Colonic mucosa (tissue), 4 donors: ENCODE results near the gene RILP. TPM values are rescaled to one million over a fixed set of nuclear protein-coding genes. Genes with fewer than 3 reads are reported as not detected.
"Not testable (repeated sequence)": the region's sequence is repeated elsewhere in the genome, so short reads cannot be mapped to it uniquely, and the experiment has no call there.

Source experiments
- DNase-seq: peaks from one replicate; pipeline ENCODE4 v3.0.0-alpha.2; 2020
- H3K27ac ChIP-seq: fragments of 200-600 bp; one replicate; pipeline ENCODE4 v1.8.0; 2021
- H3K27me3 ChIP-seq: fragments of 200-600 bp; one replicate; pipeline ENCODE4 v1.8.0; 2021
- H3K36me3 ChIP-seq: fragments of 200-600 bp; one replicate; pipeline ENCODE4 v1.8.0; 2021
- H3K4me1 ChIP-seq: fragments of 200-600 bp; one replicate; pipeline ENCODE4 v1.8.0; 2021; ENCODE audit warnings: mild to moderate bottlenecking
- H3K4me3 ChIP-seq: fragments of 200-600 bp; one replicate; pipeline ENCODE4 v1.8.0; 2021
- H3K9ac ChIP-seq, 2 donors: one replicate each; pipeline ENCODE4 v1.7.0; 2013; ENCODE audit warnings: control low read depth in 2 of 2, low read depth in 2 of 2, low read length in 2 of 2
- H3K9me3 ChIP-seq: fragments of 200-600 bp; one replicate; pipeline ENCODE4 v1.8.0; 2021
- intact Hi-C: fragments of 100-400 bp; cut with DNase I; formaldehyde crosslinking; loops from one replicate; pipeline ENCODE4 v1.14.1; 2022
- total RNA-seq, 2 donors: library from RNA; stranded (reverse); fragmentation: NEBNext Ultra II Directional in 1 of 2; extraction: Animal tissue kit (Norgen Biotek cat#: 25700) in 1 of 2; gene quantifications; one replicate each; pipeline ENCODE4 v1.2.1, GENCODE V29; 2021
- TF ChIP-seq, protein P1 (sequence below): fragments of 200-600 bp; IDR thresholded peaks from one replicate; pipeline ENCODE4 v1.8.0; 2022; ENCODE audit warnings: antibody characterized with exemption, mild to moderate bottlenecking
- donor health status: healthy.
- donor health status: DM: no; HTN: no; CAD: no.
- donor health status: DM: no; HTN: no; CAD: no.

RILP gene, protein sequence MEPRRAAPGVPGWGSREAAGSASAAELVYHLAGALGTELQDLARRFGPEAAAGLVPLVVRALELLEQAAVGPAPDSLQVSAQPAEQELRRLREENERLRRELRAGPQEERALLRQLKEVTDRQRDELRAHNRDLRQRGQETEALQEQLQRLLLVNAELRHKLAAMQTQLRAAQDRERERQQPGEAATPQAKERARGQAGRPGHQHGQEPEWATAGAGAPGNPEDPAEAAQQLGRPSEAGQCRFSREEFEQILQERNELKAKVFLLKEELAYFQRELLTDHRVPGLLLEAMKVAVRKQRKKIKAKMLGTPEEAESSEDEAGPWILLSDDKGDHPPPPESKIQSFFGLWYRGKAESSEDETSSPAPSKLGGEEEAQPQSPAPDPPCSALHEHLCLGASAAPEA
- 10 to 100 TPM; 35.7 to 40.4 TPM for total RNA-seq

- Histone ChIP-seq H3K27me3 (no peaks in the 10 kb centered on the region), H3K9ac (peak within 1 kb of the TSS; percentile 91 to 95), H3K4me1 (peaks cover 21% of the 10 kb centered on the region), H3K4me3 (peak within 1 kb of the TSS; percentile 93), H3K27ac (peak within 1 kb of the TSS; percentile 100), H3K9me3 (no peaks in the 10 kb centered on the region), H3K36me3 (peaks cover 17% of the 10 kb centered on the region)
- TF ChIP-seq, protein P1, sequence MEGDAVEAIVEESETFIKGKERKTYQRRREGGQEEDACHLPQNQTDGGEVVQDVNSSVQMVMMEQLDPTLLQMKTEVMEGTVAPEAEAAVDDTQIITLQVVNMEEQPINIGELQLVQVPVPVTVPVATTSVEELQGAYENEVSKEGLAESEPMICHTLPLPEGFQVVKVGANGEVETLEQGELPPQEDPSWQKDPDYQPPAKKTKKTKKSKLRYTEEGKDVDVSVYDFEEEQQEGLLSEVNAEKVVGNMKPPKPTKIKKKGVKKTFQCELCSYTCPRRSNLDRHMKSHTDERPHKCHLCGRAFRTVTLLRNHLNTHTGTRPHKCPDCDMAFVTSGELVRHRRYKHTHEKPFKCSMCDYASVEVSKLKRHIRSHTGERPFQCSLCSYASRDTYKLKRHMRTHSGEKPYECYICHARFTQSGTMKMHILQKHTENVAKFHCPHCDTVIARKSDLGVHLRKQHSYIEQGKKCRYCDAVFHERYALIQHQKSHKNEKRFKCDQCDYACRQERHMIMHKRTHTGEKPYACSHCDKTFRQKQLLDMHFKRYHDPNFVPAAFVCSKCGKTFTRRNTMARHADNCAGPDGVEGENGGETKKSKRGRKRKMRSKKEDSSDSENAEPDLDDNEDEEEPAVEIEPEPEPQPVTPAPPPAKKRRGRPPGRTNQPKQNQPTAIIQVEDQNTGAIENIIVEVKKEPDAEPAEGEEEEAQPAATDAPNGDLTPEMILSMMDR: no peak
- DNase-seq: peak; percentile 91
- intact Hi-C loops: loop anchor here (5.0 to 10.0 kb wide), 3 partner anchors 55 to 383 kb away; partner anchors contain the start of gene SMYD4
These were observed at the start of gene RILP for GRCh38 chr17:1649844-1650501. RILP (minus strand) TSS chr17:1649866; CDS start chr17:1649804, 62 bp downstream.

DNA sequence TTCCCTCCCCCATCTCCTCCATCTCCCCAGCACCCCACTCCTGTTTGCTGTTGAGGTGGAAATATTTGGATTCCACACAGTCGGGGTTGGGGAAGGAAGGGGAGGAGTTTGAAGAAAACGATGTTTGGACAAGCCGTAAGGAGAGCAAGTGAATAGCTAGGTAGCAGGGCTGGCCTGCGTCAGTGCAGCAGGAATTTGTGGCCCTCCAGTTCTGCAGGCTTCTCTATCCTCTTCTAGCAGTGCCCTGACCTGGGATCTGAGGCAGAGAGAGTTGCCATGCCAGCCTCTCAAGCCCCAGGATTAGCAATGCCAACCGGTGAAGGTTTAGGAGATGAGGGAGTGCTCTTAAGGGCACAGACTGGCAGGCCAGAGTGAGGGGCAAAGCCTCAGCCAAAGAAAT lies 48.0 kb upstream of the RILP start:
- intact Hi-C loops: no loop called here
- Histone ChIP-seq H3K27me3 (no peaks in the 10 kb centered on the region), H3K4me3 (no peak overlapping the region), H3K4me1 (no peaks in the 10 kb centered on the region), H3K9ac (no peak overlapping the region), H3K27ac (no peak overlapping the region), H3K36me3 (no peaks in the 10 kb centered on the region), H3K9me3 (no peaks in the 10 kb centered on the region)
- no peak for DNase-seq
- TF ChIP-seq, protein P1: no peak

- TF ChIP-seq, protein P1: no peak
- Histone ChIP-seq H3K9ac (no peak overlapping the region), H3K4me3 (no peak overlapping the region), H3K27ac (no peak overlapping the region), H3K9me3 (no peaks in the 10 kb centered on the region), H3K27me3 (no peaks in the 10 kb centered on the region), H3K36me3 (no peaks in the 10 kb centered on the region), H3K4me1 (no peaks in the 10 kb centered on the region)
- intact Hi-C loops: no loop called here
- DNase-seq: no peak
These were observed 45.7 kb upstream of the RILP start for GRCh38 chr17:1695365-1695764.

- H3K36me3 ChIP-seq: no peaks in the 10 kb centered on the region
- intact Hi-C loops: no loop called here
These were observed 43.7 kb upstream of the RILP start for GRCh38 chr17:1693339-1693738.

DNA sequence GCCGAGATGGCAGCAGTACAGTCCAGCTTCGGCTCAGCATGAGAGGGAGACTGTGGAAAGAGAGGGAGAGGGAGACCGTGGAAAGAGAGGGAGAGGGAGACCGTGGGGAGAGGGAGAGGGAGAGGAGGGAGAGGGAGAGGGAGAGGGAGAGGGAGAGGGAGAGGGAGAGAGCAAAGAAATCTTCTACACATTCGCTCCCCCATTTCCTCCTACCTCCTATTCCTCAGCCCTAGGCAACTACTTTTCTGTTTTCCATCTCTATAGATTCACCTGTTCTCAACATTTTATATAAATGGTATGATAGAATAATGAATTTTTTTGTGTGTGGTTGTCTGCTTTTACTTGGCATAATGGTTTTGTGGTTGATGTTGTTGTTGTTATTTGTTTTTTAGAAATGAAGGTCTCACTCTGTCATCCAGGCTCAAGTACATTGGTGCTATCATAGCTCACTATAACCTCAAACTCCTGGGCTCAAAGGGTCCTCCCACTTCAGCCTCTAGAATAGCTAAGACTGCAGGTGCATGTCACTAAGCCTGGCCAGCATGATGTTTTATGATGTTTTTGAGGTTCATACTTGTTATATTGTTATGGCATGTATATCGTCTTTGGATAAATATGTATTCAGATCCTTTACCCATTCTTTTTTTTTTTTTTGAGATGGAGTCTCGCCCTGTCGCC lies 41.0 kb upstream of the RILP start:
- Histone ChIP-seq H3K9ac (no peak overlapping the region), H3K36me3 (no peaks in the 10 kb centered on the region), H3K4me3 (no peak overlapping the region), H3K27me3 (no peaks in the 10 kb centered on the region), H3K27ac (no peak overlapping the region), H3K4me1 (no peaks in the 10 kb centered on the region), H3K9me3 (no peaks in the 10 kb centered on the region)
- TF ChIP-seq, protein P1: no peak
- intact Hi-C loops: no loop called here
- no peak for DNase-seq

More at GRCh38 chr17:1693339-1693738, 43.7 kb upstream of the RILP start:
- Histone ChIP-seq H3K27me3 (no peaks in the 10 kb centered on the region), H3K4me3 (no peak overlapping the region), H3K4me1 (no peaks in the 10 kb centered on the region), H3K27ac (no peak overlapping the region), H3K9ac (no peak overlapping the region), H3K9me3 (no peaks in the 10 kb centered on the region)
- TF ChIP-seq, protein P1: no peak
- DNase-seq: no peak

DNA sequence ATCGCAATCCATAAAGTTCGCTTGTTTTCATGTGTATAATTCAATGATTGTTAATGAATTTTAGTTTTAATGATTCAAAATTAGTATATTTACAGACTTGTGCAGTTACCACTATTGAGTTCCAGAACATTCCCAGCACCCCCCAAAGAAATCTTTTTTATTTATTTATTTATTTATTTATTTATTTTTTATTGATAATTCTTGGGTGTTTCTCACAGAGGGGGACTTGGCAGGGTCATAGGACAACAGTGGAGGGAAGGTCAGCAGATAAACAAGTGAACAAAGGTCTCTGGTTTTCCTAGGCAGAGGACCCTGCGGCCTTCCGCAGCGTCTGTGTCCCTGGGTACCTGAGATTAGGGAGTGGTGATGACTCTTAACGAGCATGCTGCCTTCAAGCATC lies 38.7 kb upstream of the RILP start:
- H3K9me3 ChIP-seq, H3K4me3 ChIP-seq, H3K4me1 ChIP-seq, H3K36me3 ChIP-seq, H3K9ac ChIP-seq, H3K27ac ChIP-seq, H3K27me3 ChIP-seq, intact Hi-C loops, DNase-seq: not testable (repeated sequence)
